ENCODE measurements around the gene BBS9.
"Not testable (repeated sequence)": the region's sequence is repeated elsewhere in the genome, so short reads cannot be mapped to it uniquely, and the experiment has no call there.

BBS9 gene

DNA sequence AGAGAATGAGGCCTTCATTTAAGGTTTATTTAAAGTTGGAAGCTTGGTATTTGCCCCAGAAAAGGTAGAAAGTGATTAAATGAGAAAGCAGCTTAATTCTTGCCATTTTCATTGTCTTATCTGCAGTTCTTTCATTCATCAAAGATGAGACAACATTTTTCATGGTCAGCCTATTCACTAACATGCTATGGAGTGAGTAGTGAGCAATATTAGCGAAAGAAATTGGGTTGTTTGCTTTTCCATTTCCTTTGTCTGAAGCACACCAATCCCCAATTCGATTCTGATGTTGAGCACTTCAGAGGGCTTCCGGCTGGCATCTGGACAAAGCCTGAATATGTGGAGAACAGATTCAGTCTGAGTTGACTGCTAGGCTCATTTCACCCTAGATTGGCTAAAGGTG is 317.2 kb downstream of the BBS9 start:
- DNase-seq: no peak

DNA sequence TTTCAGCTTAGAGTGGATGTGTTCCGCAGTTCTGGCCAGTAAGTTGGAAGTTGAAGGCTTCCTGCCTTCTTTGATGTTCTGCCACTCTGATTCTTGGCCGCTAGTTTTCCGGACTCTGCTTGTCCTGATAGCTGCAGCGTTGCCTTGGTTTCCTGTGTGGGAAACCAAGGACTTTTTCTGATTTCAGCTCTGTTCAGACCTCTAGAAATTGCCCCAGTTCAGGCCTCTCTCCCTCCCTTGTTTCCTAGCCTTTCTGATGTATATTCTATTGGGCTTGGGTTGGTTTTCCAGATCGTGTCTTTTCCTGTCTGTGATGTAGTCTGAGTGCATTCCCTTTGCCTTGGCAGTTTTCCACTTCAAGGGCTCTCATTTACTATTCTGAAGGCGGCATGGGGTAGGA is 318.7 kb downstream of the BBS9 start:
- no peak for DNase-seq

DNA sequence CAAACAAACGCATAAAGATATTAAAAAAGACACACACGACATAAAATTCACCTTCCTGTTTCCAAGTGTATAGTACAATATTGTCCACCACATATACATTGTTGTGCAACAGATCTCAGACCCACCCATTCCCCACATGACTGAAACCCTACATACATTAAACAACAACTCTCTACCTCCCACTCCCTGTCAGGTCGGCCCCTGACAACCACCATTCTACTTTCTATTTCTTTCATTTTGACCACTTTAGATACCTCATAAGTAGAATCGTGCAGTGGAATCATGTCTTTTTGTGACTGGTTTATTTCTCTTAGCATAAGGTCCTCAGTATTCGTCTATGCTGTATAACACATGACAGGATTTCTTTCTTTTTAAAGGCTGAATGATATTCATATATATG is 320.5 kb downstream of the BBS9 start:
- DNase-seq: no peak

DNA sequence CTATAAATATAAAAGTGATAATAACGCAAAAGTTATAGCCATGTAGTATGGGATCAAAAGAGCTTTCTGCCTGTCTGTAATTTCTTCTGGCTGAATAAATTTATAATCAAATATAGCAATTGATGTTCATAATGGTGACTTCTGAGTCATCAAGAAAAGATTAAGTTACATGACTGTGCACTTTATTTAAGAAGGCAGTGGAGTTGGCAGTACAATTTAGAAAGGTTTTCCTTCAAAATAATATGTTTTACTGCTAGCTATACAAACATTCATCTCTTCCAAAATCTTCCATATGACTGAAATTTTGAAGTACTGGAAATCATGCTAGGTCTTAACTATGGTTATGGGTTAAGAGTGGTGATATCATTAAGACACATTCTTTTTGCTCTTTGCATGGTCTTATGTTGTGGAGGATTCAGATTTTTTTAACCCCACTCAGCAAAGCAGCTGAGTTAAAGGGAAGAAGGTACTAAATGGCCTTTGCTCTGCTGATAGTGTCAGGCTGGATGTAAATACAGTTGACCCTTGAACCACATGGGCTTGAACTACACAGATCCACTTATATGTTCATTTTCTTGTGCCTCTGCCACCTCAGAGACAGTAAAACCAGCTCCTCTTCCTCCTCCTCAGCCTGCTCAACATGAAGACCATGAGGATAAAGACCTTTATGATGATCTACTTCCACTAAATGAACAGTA is 323.6 kb downstream of the BBS9 start:
- DNase-seq: no peak

DNA sequence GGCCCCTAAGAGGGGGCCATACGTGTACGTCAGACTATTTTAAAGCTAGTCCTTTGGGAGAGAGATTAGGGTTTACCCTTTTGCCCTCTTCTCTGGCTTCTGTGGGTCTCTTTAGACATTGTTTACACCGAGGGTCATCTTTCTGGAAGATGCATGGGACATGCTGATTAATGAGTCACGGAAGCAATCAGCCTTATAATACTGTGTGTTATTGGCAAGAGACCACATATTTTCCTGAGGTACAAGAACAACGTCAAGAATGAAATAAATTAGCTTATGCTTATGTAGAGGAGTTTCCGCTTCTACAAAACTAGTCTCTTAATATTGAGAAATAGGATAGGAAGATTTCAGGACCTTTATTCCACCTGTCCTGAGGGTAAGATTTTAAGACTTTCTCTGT is 327.7 kb downstream of the BBS9 start:
- no peak for DNase-seq

DNA sequence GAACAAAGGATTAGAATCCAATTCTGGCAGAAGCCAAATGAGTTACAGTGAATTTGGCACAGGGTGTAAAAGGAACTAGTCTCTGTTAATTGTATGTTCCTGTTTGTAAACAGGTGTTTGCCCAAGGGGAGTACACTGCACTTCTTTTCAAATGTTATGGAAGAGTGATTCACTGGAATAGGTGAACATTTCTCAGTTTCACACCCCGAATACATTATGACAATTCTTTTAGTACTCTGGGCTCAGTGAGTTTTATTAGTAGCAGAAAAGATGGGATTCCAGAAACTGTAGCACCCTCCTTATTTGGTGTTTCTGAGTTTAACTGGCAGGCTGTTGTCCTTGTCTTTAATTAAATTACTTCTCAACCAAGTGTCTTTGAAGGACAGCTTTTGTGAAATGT is 329.2 kb downstream of the BBS9 start:
- DNase-seq: no peak

DNA sequence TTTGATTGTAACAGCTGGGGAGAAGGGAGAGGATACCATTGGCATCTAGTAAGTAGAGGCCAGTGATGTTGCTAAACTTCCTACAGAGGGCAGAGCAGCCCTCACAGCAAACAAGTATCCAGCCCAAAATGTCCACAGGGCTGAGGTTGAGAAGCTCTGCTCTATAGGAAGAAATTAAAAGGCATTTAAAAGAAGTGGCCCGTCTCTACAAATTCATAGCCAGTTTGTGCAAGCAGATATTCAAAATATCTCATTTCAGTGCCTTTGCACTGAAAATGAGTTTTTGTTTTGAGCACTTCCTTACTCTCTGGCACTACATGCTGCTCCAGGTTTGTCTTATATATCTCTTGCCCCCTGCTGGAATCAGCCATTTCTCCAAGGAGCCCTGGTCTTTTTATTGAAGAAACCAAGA is 330.0 kb downstream of the BBS9 start:
- DNase-seq: no peak

DNA sequence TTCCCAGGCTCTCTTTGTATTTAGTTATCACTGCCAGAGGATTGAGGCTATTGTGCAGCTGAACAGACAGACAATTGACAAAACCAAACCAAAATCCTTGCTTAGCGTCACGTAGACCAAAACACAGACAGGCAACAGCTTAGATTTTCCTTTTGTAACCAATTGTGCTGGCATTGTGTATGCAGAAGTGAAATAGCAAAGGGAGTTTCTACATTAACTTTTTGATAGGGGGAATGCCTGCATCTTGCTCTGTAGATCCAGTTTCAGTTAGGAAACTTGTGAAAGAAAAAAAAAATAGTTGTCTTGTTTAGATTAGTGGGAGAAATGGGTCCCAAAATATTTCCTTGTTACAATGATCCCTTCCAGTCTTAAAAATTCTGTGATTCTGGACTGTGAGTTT is 333.8 kb downstream of the BBS9 start:
- DNase-seq: no peak

DNA sequence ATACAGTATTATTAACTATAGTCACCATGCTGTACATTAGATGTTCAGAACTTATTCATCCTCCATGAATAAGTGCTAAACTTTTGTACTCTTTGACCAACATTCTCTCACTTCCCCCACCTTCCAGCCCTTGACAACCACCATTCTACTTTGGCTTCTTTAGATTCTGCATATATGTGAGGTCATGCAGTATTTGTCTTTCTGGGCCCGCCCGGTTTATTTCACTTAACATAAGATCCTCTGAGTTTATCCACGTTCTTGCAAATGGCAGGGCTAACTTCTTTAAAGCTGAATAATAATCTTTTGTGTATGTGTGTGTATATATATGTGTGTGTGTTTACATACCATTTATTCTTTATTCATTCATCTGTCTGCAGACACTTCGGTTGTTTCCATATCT is 336.8 kb downstream of the BBS9 start:
- DNase-seq: no peak

DNA sequence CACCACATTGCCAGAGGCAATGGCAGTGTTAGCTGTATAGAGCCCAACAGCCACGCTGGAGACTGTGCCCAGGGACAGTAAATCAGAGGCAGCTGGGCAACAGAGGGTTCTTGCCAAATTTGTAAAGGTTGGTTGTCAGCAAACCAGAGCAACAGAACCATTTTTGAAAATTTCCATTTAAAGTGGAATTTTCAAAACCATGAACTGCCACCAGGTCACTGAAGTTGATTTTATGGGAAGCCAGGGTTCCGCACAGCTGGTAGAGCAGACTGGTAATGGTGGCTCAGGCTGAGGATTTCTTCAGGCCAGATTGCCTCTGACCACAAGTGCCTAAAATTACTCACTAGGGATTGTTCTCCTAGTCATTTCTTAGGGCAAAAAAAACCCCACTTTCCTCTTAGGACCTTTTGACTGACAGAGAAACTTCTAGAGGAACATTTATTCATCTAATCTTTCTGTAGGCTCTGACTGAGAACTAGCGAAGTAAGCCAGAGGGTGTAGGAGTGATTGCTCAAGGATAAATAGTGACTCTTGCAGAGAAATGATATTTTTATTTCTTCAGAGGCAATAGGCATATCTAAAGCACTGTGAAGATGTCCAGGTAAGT is 342.4 kb downstream of the BBS9 start:
- DNase-seq: no peak

DNA sequence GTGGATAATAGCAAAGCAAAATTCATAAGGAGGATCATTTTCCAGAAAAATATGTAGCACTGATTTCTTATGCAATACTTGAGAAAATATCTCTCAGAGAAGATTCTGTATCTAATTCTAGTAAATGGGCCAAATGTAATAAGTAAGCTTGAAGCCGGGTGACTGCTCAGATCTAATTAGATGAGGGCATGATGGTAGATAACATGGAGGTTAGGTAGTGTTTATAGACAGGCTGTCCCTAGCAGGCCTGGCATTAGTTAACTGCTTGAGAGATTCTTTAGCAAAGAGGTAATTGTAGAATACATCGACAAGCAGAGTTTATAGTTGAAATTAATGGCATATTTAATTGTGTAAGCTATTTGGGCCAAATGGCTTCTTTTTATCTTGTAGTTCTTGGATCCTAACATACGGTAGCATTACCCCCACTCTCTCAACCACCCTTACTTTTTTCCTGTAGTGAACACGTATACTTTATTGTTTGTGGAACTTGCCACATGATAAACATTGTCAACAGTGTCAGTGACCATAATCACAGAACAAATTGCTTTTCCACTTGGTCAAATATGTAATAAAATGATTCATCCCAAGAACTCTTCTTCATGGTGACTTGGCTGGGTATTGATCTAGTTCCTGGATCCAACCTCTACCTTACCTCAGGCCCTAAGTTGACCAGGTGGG is 343.1 kb downstream of the BBS9 start:
- no peak for DNase-seq

DNA sequence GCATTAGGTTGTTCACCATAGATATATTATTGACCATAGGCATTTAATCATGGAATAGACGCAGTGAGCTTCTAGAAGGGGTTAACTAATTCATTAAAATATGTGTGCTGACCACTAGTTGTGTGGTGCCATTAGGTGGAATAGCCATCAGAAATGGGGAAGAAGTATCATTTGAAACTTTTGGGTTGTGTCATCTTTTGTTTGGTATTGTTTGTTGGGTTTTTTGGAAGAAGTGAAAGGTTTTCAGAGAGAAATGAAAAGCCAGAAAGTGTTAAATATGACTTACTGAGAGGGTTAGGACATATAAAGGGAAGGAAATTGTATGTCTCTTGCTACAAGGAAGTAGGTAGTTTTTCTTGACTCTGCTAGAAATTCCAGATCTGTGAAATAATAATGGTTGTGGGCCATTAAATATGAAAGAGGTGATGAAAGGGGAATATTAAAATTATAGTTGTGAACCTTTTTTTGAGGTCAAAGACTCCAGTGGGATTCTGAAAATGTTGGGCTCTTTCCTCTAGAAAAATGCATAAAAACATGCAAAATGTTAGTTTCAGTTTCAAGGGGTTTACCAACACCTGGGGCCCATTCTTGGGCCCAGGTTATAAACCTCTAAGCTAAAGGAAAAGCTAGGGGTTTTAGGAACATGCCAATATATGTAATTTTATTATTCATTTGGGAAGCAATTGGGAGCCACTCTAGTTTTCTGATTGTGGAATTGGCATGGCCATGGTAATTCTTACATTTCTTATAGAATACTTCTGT is 348.5 kb downstream of the BBS9 start:
- no peak for DNase-seq

DNA sequence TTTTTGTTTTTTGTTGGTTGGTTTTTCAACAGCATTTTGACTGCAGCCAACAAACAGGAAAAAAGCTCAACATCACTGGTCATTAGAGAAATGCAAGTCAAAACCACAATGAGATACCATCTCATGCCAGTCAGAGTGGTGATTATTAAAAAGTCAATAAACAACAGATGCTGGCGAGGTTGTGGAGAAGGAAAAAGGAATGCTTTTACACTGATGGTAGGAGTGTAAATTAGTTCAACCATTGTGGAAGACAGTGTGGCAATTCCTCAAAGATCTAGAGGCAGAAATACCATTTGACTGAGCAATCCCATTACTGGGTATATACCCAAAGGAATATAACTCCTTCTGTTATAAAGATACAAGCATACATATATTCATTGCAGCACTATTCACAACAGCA is 355.1 kb downstream of the BBS9 start:
- DNase-seq: not testable (repeated sequence)

DNA sequence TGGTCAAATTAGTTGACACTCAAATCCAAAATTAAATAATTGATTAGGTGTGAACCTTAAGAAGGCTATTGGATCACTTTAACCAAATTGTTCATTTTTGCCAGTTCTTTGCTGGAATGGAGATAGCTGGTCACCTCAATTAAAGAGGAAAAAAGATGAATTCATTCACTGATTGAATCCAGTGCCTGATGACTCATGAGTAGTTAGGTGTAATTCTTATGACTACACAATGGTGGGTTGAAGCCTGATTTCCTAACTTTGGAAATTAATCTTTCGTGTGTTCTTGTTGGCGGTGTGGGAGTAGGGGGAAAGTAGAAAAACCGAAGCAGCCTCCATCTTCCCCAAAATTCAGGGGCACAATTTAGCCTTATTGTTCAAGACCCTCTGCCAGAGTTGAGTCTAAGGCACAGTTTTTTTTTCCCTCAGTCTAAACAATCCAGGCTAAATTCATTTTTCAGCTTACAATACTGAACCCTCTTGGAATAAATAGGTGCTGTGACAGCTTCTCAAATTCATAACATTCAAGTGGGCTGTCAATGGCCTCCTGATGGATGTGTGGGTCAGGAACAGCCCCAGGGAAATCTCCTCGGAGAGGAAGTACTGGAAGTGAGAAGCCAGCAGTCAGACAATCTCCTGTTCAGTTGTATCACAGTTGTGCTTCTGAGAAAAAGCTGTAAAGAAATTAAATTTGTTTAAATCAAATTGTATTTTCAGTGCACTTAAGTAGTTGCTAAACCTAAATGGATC is 356.6 kb downstream of the BBS9 start:
- DNase-seq: no peak

DNA sequence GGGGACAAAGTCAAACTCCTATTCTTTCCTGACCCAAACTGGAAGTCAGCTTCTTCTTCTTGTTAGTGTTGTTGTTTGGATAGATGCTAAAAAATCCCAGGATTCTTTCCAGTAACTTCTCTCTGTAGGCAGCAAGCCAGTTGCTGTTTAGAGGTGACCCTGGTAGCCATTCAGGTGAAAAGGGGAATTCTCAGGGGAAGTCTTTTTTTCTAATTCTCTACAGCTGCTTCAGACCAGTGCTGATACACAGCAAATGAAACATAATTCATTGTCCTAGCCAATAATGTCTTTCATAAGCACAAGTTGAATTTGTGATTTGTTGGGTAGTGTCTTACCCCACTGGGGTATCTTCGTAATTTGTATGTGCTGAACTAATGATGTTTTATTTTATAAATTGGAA is 357.3 kb downstream of the BBS9 start:
- no peak for DNase-seq

DNA sequence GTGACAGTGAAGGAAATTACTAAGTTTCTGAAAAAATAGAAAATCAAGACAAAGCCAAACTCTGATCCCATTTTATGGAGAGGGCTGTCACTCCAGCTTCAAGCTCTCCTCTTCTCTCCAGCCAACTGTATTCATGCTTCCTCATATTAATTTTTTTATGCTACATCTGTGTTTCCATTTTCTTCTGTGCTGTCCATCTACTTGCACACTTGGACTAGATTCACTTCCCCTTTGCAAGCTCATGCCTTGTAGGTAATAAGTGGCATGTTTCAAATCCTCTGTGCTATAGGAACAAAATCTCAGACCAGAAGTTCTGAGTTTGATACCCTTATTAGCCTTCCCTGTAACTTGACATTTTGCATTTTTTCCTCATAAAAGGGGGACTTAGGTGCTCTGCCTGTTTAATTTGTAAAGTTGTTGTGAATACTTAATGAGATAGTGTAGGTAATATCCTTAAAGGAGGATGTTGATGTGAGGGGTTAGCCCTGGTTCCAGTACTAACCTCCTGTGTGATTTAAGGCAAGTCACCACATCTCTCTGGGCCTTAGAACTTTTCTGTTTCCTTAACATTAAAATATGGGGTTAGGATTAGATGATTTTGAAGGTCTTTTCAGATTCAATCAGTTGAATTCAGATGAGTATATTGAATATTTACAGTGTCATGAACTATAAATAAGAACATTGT is 358.8 kb downstream of the BBS9 start:
- no peak for DNase-seq

DNA sequence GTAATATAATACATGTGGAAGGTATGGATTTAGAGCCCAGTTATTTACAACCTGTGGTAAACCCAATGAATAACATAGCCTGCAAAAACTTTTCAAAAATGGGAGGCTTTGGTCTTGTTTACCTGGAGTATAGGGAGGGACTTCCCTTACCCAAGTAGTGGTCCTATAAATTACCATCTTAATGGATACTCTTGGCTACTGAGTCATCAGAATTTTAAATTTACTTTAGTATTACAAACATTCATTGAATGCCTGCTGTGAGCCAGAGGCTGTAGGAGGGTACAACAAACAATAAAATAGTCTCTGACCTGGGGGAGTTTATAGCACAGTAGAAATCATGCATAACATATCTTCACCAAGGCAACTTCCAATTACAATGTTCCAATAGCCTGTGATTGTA is 365.1 kb downstream of the BBS9 start:
- no peak for DNase-seq

DNA sequence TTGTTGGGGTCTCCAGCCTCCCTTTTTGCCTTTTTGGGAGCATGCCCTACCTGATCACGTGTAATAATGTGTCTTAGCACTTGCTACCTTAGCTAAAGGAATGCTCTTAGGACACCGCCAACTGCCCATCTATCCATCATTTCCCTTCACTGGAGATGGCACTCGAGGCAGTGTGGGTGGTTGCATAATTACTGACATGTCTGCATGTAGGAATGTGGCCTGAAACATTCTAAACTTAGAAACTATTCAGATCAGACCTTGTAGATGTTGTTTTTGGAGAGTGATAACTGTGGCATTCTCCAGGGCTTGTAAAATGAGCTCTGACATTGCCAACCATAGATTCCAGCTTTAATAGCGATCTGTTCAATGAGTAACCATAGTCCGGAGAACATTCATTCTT is 365.8 kb downstream of the BBS9 start:
- no peak for DNase-seq

DNA sequence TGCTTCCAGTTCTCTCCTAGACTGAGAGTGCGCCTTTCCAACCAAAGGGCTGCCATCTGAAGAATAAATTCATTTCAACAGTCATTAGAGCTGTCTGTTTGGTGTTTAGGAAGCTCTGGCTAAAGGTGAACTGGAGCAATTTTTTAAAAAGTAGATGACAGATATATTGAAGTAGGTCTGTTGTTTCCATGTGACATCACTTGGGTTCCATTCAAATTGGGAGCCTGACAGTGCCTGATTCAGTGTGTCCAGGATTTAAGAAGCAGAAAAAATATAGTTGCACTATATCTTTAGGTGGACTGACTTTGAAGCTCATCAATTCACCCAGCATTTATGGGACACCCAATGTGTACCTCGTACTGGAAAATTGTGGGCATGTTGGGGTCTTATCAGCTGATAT is 367.7 kb downstream of the BBS9 start:
- DNase-seq: no peak

DNA sequence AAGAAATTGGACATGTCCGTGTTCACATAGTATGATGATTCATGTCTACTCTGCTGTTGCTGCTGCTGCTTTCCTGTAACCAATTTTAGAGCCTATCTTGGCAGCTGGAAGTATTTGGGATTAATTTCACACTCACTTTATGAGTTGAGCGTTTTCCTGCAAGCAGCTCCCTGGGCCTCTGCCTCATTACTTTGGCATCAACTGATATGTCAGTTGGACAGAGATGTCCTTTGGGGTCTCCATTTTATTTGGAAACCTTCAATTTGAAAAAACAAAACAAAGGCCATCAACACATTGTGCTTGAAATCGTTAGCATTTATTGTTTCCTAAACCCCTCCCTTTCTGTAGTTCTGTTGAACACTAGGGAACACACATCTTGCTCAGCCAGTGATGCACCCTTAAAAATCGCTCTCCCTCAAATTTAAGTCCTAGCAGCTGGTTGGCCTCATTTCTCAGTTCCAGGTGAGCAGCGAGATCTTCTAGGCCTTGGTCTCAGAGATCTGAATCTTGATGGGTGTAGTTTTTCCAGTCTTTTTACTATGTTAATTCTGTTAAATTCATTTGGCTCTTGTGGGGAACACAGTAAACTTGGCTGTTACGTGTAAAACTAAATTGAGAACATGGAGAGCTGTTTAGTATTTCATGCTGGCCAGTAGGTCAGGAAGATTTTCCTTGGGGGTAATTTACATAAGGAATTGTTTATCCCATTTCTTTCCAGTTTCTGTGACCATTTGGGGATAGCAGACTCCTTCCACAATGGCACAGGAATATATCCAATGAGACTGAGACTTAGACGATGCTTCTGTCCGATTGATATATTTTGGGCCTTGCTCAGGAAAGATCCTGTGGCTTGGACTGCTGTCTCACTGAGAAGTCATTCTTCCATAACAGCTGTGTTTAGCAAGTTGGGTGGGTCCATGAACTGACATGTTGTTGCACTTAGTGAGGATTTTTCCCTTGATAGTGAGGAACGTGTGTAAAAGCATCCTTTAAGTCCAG is 371.6 kb downstream of the BBS9 start:
- no peak for DNase-seq

DNA sequence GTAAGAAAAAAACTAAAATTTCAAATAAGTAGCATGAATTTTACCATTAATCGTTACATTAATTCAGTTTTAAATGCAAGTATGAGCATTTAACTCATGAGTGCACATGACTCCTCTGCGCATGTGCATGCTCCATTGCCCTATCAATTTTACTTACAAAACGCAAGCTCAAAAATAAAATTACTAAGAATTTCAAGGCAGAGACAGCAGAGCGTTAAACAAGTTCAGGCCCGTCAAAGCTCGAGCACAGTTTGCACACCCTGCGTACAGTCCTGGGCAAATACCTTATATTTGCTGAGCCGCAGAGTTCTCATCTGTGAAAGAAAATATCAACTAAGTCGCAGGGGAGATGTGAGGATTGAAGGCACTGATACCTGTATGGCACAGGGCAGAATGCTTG is 373.6 kb downstream of the BBS9 start:
- DNase-seq: no peak

Data from activated naive CD4-positive, alpha-beta T cell treated with anti-CD3 and anti-CD28 coated beads, Interleukin-2, amount 50 U/mL, for 16 hours (primary cell).